Mesenteric fat pad (tissue), 1 donor: ENCODE data around the gene CDK14. TPM values are rescaled to one million over a fixed set of nuclear protein-coding genes. Genes with fewer than 3 reads are reported as not detected.

ENCODE experiments used
- DNase-seq: peaks from one replicate; pipeline ENCODE4 v3.0.0-alpha.2; 2020; ENCODE audit warnings: low spot score
- total RNA-seq: library from RNA; stranded (reverse); fragmentation: NEBNext Ultra II Directional; extraction: Animal tissue kit (Norgen Biotek cat#: 25700); gene quantifications from one replicate; pipeline ENCODE4 v1.2.1, GENCODE V29; 2021
- donor health status: DM: yes; HTN: yes; CAD: no.

CDK14 gene
- total RNA-seq, 1 donor from 2014 or later: 47.2 TPM

GRCh38 chr7:90677486-90678404 lies 81.6 kb downstream of the CDK14 start:
- DNase-seq: no peak

- no peak for DNase-seq
Measured at GRCh38 chr7:90678986-90679385, 82.9 kb downstream of the CDK14 start.

- DNase-seq: no peak
Measured at GRCh38 chr7:90680484-90680883, 84.4 kb downstream of the CDK14 start.

GRCh38 chr7:90681336-90682022 lies 85.4 kb downstream of the CDK14 start:
- no peak for DNase-seq

- no peak for DNase-seq
Measured at GRCh38 chr7:90686146-90686545, 90.0 kb downstream of the CDK14 start.

GRCh38 chr7:90688810-90689209 lies 92.7 kb downstream of the CDK14 start:
- no peak for DNase-seq

- no peak for DNase-seq
Measured at GRCh38 chr7:90689260-90689659, 93.1 kb downstream of the CDK14 start.

GRCh38 chr7:90690159-90690858 lies 94.2 kb downstream of the CDK14 start:
- no peak for DNase-seq

GRCh38 chr7:90692396-90692795 lies 96.3 kb downstream of the CDK14 start:
- no peak for DNase-seq

GRCh38 chr7:90692947-90693346 lies 96.8 kb downstream of the CDK14 start:
- DNase-seq: no peak

GRCh38 chr7:90693939-90694338 lies 97.8 kb downstream of the CDK14 start:
- no peak for DNase-seq

- DNase-seq: no peak
Measured at GRCh38 chr7:90698616-90699015, 102.5 kb downstream of the CDK14 start.

- no peak for DNase-seq
Measured at GRCh38 chr7:90701021-90701420, 104.9 kb downstream of the CDK14 start.

GRCh38 chr7:90701771-90702170 lies 105.7 kb downstream of the CDK14 start:
- no peak for DNase-seq

- no peak for DNase-seq
Measured at GRCh38 chr7:90705391-90706071, 109.4 kb downstream of the CDK14 start.

GRCh38 chr7:90706072-90706716 lies 110.1 kb downstream of the CDK14 start:
- DNase-seq: no peak

- DNase-seq: no peak
Measured at GRCh38 chr7:90708841-90709317, 112.8 kb downstream of the CDK14 start.

GRCh38 chr7:90709501-90710465 lies 113.7 kb downstream of the CDK14 start:
- no peak for DNase-seq

GRCh38 chr7:90710466-90710850 lies 114.3 kb downstream of the CDK14 start:
- DNase-seq: no peak
